C4-2B (cell line): ENCODE measurements around the gene GLYATL3.
"Not testable (repeated sequence)": the region's sequence is repeated elsewhere in the genome, so short reads cannot be mapped to it uniquely, and the experiment has no call there.

ENCODE experiments used
- CTCF ChIP-seq: fragments of 450-650 bp; conservative IDR thresholded peaks from 2 replicates; pipeline ENCODE4 v1.5.1; 2017; ENCODE audit warnings: mild to moderate bottlenecking
- ZFX ChIP-seq: fragments of 450-650 bp; IDR thresholded peaks from 2 replicates; pipeline ENCODE4 v1.6.1; 2017

- not testable (repeated sequence) for TF ChIP-seq CTCF, ZFX
Measured at GRCh38 chr6:49476564-49476963, 23.2 kb upstream of the GLYATL3 start.
